ENCODE data around the gene DRAXIN. TPM values are rescaled to one million over a fixed set of nuclear protein-coding genes. Genes with fewer than 3 reads are reported as not detected.

DRAXIN gene
- total and polyA plus RNA-seq, 3 experiments from 2014 or later = 0.09 to 0.12 (median 0.11) TPM

DNA sequence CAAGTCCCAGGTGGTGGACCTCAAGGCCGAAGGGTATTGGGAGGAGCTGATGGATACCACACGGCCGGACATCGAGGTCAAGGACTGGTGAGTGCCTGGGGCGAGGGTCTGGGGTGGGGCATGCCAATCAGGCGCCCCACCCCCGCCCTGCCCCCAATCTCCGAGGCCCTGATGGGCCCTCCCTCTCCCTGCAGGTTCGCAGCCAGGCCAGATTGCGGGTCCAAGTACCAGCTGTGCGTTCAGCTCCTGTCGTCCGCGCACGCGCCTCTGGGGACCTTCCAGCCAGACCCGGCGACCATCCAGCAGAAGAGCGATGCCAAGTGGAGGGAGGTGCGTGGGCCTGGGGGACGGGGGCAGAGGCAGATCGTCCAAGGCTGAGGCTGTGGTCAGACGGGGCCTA, 33.0 kb upstream of the DRAXIN start:
- POLR2A ChIA-PET = no interaction called here
- no peak for DNase-seq
- peaks cover 8 to 17% (median 9%) of the 10 kb centered on the region in 3 donors for H3K4me1 Mint-ChIP-seq
- no peaks in the 10 kb centered on the region for H3K9me3 Mint-ChIP-seq
- no peaks in the 10 kb centered on the region for H3K27me3 Mint-ChIP-seq
- H3K9me3 ChIP-seq (ENCODE audit: low read length) = no peaks in the 10 kb centered on the region
- peaks cover 11% of the 10 kb centered on the region for H3K36me3 ChIP-seq (ENCODE audit: insufficient read depth, low read length)
- H3K27ac Mint-ChIP-seq = no peak overlapping the region
- H3K27ac ChIP-seq (ENCODE audit: low read depth, low read length) = no peak overlapping the region
- peaks cover 0 to 40% (median 4%) of the 10 kb centered on the region in 3 donors for H3K36me3 Mint-ChIP-seq
- no peak overlapping the region for H3K4me3 Mint-ChIP-seq
- no peak overlapping the region for H3K4me3 ChIP-seq (ENCODE audit: low read length)
- H3K4me1 ChIP-seq (ENCODE audit: insufficient read depth, low read length) = peaks cover 14% of the 10 kb centered on the region
- CTCF ChIA-PET = interaction anchor here (2.7 to 8.4 kb wide), 2 partner anchors 8 to 61 kb away, joined by 13 to 51 read pairs; no protein-coding TSS in a partner anchor
- H3K27me3 ChIP-seq (ENCODE audit: insufficient read depth, low read length, poor library complexity, severe bottlenecking) = no peaks in the 10 kb centered on the region

DNA sequence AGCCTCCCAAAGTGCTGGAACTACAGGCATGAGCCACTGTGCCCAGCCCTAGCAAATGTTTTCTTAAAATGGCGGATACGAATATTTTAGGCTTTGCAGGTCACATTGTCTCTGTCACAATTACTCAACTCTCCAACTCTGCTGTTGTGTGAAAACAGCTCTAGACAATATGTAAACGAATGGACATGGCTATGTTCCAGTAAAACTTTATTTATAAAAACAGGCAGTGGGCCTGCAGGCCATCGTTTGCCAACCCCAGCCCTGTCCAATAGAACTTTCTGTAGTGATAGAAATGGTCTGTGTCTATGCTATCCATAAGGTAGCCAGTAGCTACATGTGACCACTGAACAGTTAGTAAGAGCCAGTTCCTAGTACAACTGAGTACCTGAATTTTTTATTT, 31.8 kb upstream of the DRAXIN start:
- H3K27me3 Mint-ChIP-seq = no peaks in the 10 kb centered on the region
- Histone ChIP-seq H3K4me1 (ENCODE audit: insufficient read depth, low read length) (peaks cover 18% of the 10 kb centered on the region), H3K27ac (ENCODE audit: low read depth, low read length) (no peak overlapping the region), H3K9me3 (ENCODE audit: low read length) (no peaks in the 10 kb centered on the region), H3K27me3 (ENCODE audit: insufficient read depth, low read length, poor library complexity, severe bottlenecking) (no peaks in the 10 kb centered on the region), H3K36me3 (ENCODE audit: insufficient read depth, low read length) (peaks cover 11% of the 10 kb centered on the region), H3K4me3 (ENCODE audit: low read length) (no peak overlapping the region)
- DNase-seq = no peak
- H3K9me3 Mint-ChIP-seq = no peaks in the 10 kb centered on the region
- H3K36me3 Mint-ChIP-seq = peaks cover 0 to 41% (median 4%) of the 10 kb centered on the region in 3 donors
- no peak overlapping the region for H3K4me3 Mint-ChIP-seq
- POLR2A ChIA-PET = no interaction called here
- no peak overlapping the region for H3K27ac Mint-ChIP-seq
- peaks cover 9 to 15% (median 10%) of the 10 kb centered on the region in 3 donors for H3K4me1 Mint-ChIP-seq
- CTCF ChIA-PET = interaction anchor here (2.7 to 8.4 kb wide), 2 partner anchors 10 to 60 kb away, joined by 13 to 51 read pairs; no protein-coding TSS in a partner anchor

DNA sequence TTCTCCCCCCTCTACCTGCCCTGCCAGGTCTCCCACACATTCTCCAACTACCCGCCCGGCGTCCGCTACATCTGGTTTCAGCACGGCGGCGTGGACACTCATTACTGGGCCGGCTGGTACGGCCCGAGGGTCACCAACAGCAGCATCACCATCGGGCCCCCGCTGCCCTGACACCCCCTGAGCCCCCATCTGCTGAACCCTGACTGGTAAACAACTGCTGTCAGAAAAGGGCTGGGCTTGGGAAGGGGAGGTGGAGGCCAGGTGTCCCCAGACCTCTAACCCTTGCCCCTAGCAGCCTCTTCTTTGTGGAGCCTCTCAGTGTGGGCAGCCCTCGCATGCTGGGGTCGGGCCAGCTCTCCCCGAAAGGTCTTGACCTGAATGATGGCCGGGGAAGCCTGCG, 30.4 kb upstream of the DRAXIN start:
- peak overlapping the region in 1 of 8 donors; percentile 50 for H3K27ac Mint-ChIP-seq
- H3K4me3 Mint-ChIP-seq = peak overlapping the region in 1 of 7 donors; percentile 54
- Histone ChIP-seq H3K4me3 (ENCODE audit: low read length) (no peak overlapping the region), H3K27ac (ENCODE audit: low read depth, low read length) (no peak overlapping the region), H3K27me3 (ENCODE audit: insufficient read depth, low read length, poor library complexity, severe bottlenecking) (no peaks in the 10 kb centered on the region), H3K9me3 (ENCODE audit: low read length) (no peaks in the 10 kb centered on the region), H3K36me3 (ENCODE audit: insufficient read depth, low read length) (peaks cover 11% of the 10 kb centered on the region), H3K4me1 (ENCODE audit: insufficient read depth, low read length) (peaks cover 8% of the 10 kb centered on the region)
- DNase-seq = no peak
- H3K27me3 Mint-ChIP-seq = no peaks in the 10 kb centered on the region
- peaks cover under 1 to 7% (median 5%) of the 10 kb centered on the region in 3 donors for H3K4me1 Mint-ChIP-seq
- POLR2A ChIA-PET = no interaction called here
- CTCF ChIA-PET = interaction anchor here (2.0 to 8.4 kb wide), 4 partner anchors 10 to 59 kb away, joined by 5 to 87 read pairs (median 32); no protein-coding TSS in a partner anchor
- no peaks in the 10 kb centered on the region for H3K9me3 Mint-ChIP-seq
- H3K36me3 Mint-ChIP-seq = peaks cover 0 to 39% (median 4%) of the 10 kb centered on the region in 3 donors

DNA sequence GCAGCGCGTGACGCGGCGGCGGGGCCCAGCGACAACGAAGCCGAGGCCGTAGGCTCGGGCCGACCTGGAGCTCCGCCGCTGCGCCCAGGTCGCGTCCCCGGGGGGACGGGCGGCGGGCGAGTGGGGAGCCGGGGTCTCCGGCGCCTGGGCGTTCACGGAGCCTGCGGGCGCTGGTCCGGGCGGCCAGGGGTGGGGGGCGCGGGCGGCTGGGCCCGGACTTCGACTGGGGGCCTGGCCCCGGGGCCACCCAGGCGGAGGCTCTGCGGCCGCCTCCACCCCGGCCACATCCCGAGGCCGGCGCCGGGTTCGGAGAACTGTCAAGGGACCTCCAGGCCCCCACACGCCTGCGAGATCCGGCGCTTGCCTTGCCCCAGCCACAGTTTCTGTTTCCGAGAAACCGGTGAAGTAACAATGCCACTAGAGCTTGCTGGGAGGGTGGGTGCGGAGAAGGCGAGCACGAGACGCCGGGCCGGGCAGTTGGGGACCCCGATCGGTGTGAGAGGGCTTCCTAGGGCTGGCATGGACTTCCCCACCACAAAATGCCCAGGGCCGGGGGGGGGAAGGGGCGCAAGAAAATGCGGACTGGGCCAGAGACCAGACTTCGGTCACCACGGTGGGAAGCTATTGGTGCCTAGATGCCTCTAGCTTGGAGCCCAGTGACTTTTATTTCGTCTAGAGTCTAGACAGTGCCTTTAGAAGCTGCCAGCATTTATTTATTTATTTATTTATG, 27.0 kb upstream of the DRAXIN start:
- CTCF ChIA-PET = interaction anchor here (0.8 to 8.4 kb wide), 26 partner anchors 9 to 627 kb away, joined by 3 to 87 read pairs (median 6); partner anchors contain the start of genes AGTRAP, FBXO2, FBXO44 and MAD2L2
- H3K4me3 Mint-ChIP-seq = peak overlapping the region; percentile 84 to 93 (median 88)

DNA sequence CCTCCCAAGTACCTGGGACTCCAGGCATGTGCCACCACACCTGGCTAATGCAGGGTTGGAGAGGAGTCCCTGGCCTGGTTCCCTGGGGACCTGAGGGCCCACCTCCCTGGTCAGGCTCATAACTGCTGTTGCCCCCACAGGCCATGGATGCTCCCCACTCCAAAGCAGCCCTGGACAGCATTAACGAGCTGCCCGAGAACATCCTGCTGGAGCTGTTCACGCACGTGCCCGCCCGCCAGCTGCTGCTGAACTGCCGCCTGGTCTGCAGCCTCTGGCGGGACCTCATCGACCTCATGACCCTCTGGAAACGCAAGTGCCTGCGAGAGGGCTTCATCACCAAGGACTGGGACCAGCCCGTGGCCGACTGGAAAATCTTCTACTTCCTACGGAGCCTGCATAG, 23.0 kb upstream of the DRAXIN start:
- Mint-ChIP-seq H3K36me3 (peaks cover 0 to 24% (median 5%) of the 10 kb centered on the region in 3 donors), H3K9me3 (no peaks in the 10 kb centered on the region), H3K27ac (peak overlapping the region in 2 of 8 donors; percentile 33 to 68), H3K4me1 (peaks cover 0 to 7% (median 5%) of the 10 kb centered on the region in 3 donors), H3K27me3 (no peaks in the 10 kb centered on the region), H3K4me3 (no peak overlapping the region)
- no peak for DNase-seq
- CTCF ChIA-PET = interaction anchor here (1.5 kb wide), 1 partner anchor 18 kb away, joined by 4 read pairs; no protein-coding TSS in a partner anchor
- H3K9me3 ChIP-seq (ENCODE audit: low read length) = no peaks in the 10 kb centered on the region
- H3K4me3 ChIP-seq (ENCODE audit: low read length) = no peak overlapping the region
- H3K4me1 ChIP-seq (ENCODE audit: insufficient read depth, low read length) = peaks cover 4% of the 10 kb centered on the region
- POLR2A ChIA-PET = no interaction called here
- peaks cover 3% of the 10 kb centered on the region for H3K36me3 ChIP-seq (ENCODE audit: insufficient read depth, low read length)
- no peak overlapping the region for H3K27ac ChIP-seq (ENCODE audit: low read depth, low read length)
- H3K27me3 ChIP-seq (ENCODE audit: insufficient read depth, low read length, poor library complexity, severe bottlenecking) = no peaks in the 10 kb centered on the region

More for the DNA sequence above, 27.0 kb upstream of the DRAXIN start:
- H3K4me1 ChIP-seq (ENCODE audit: insufficient read depth, low read length) = peaks cover 7% of the 10 kb centered on the region
- POLR2A ChIA-PET = interaction anchor here (0.6 to 2.4 kb wide), 11 partner anchors 9 to 426 kb away, joined by 3 to 28 read pairs (median 8); partner anchors contain the start of genes FBXO2 and MAD2L2
- no peaks in the 10 kb centered on the region for H3K27me3 ChIP-seq (ENCODE audit: insufficient read depth, low read length, poor library complexity, severe bottlenecking)
- Mint-ChIP-seq H3K36me3 (peaks cover 0 to 26% (median 7%) of the 10 kb centered on the region in 3 donors), H3K27ac (peak overlapping the region; percentile 80 to 96 (median 90)), H3K27me3 (no peaks in the 10 kb centered on the region), H3K4me1 (peaks cover 0 to 9% (median 5%) of the 10 kb centered on the region in 3 donors), H3K9me3 (no peaks in the 10 kb centered on the region)
- DNase-seq = peak; percentile 36 to 72 (median 42)
- no peaks in the 10 kb centered on the region for H3K36me3 ChIP-seq (ENCODE audit: insufficient read depth, low read length)
- no peaks in the 10 kb centered on the region for H3K9me3 ChIP-seq (ENCODE audit: low read length)
- peak overlapping the region; percentile 73 for H3K4me3 ChIP-seq (ENCODE audit: low read length)
- peak overlapping the region; percentile 83 for H3K27ac ChIP-seq (ENCODE audit: low read depth, low read length)

DNA sequence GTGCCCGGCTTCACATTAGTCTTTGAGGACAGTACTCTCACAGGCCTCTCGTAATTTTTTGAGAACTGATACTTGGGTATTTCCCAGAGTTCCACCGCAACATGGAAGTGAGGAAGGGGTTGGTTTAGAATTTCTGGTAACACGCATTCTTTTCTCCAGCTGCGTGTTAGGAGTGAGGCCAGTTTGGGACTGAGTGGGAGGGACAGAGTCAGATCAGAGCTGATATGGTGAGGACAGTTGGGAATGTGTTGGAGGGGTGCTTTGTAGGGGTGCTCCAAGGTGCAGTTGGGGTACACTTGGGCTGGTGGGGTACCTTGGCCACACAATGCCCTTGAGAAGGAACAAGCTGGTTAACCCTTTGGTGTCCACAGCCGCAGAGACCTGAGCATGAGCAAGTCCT, 20.8 kb upstream of the DRAXIN start:
- Mint-ChIP-seq H3K27me3 (no peaks in the 10 kb centered on the region), H3K4me1 (peaks cover 0 to 4% (median 2%) of the 10 kb centered on the region in 3 donors), H3K27ac (peak overlapping the region in 1 of 8 donors; percentile 76), H3K4me3 (no peak overlapping the region), H3K9me3 (no peaks in the 10 kb centered on the region), H3K36me3 (peaks cover 0 to 41% (median 5%) of the 10 kb centered on the region in 3 donors)
- H3K4me3 ChIP-seq (ENCODE audit: low read length) = no peak overlapping the region
- CTCF ChIA-PET = interaction anchor here (1.5 to 1.6 kb wide), 2 partner anchors 9 to 20 kb away, joined by 4 to 5 read pairs; no protein-coding TSS in a partner anchor
- DNase-seq = no peak
- POLR2A ChIA-PET = no interaction called here
- peak overlapping the region; percentile 31 for H3K27ac ChIP-seq (ENCODE audit: low read depth, low read length)
- no peaks in the 10 kb centered on the region for H3K27me3 ChIP-seq (ENCODE audit: insufficient read depth, low read length, poor library complexity, severe bottlenecking)
- H3K36me3 ChIP-seq (ENCODE audit: insufficient read depth, low read length) = peaks cover 3% of the 10 kb centered on the region
- H3K4me1 ChIP-seq (ENCODE audit: insufficient read depth, low read length) = no peaks in the 10 kb centered on the region
- no peaks in the 10 kb centered on the region for H3K9me3 ChIP-seq (ENCODE audit: low read length)

DNA sequence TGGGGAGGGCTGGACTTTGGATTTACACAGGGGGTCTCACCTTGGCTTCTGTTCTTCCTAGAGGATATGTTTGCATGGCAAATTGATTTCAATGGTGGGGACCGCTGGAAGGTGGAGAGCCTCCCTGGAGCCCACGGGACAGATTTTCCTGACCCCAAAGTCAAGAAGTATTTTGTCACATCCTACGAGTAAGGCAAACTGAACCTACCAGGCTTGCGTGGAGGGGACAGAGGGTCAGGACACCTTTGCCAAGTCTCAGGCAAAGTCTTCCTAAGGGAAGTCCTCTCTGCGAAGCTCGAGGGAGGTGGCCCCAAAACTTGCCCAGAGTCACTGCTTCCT, 20.3 kb upstream of the DRAXIN start:
- Histone ChIP-seq H3K4me3 (ENCODE audit: low read length) (no peak overlapping the region), H3K4me1 (ENCODE audit: insufficient read depth, low read length) (no peaks in the 10 kb centered on the region), H3K36me3 (ENCODE audit: insufficient read depth, low read length) (peaks cover 3% of the 10 kb centered on the region), H3K27ac (ENCODE audit: low read depth, low read length) (peak overlapping the region; percentile 31), H3K9me3 (ENCODE audit: low read length) (no peaks in the 10 kb centered on the region), H3K27me3 (ENCODE audit: insufficient read depth, low read length, poor library complexity, severe bottlenecking) (no peaks in the 10 kb centered on the region)
- peaks cover 0 to 4% (median 0%) of the 10 kb centered on the region in 3 donors for H3K4me1 Mint-ChIP-seq
- H3K9me3 Mint-ChIP-seq = no peaks in the 10 kb centered on the region
- no peak overlapping the region for H3K4me3 Mint-ChIP-seq
- no peak overlapping the region for H3K27ac Mint-ChIP-seq
- DNase-seq = no peak
- peaks cover 0 to 45% (median 5%) of the 10 kb centered on the region in 3 donors for H3K36me3 Mint-ChIP-seq
- ChIA-PET POLR2A (no interaction called here), CTCF (interaction anchor here (1.3 to 1.6 kb wide), 3 partner anchors 9 to 21 kb away, joined by 3 to 5 read pairs (median 4); no protein-coding TSS in a partner anchor)
- H3K27me3 Mint-ChIP-seq = no peaks in the 10 kb centered on the region

Data from CD8-positive, alpha-beta memory T cell (primary cell).